NCI-H526 (cell line): ENCODE results near the gene SCGB1C1.
"Not testable (repeated sequence)": the region's sequence is repeated elsewhere in the genome, so short reads cannot be mapped to it uniquely, and the experiment has no call there.

Source experiments
- DNase-seq, 2 experiments: peaks; one replicate each; lab custom pipeline; 2025; lab: John Stamatoyannopoulos, UW

Gene SCGB1C1

GRCh38 chr11:218815-219593 lies 26.1 kb downstream of the SCGB1C1 start:
- no peak for DNase-seq

- DNase-seq, result not testable (repeated sequence)
These were observed 27.9 kb downstream of the SCGB1C1 start for GRCh38 chr11:220641-221215.

- no peak for DNase-seq
These were observed 28.7 kb downstream of the SCGB1C1 start for GRCh38 chr11:221539-221938.

GRCh38 chr11:221998-222789 lies 29.3 kb downstream of the SCGB1C1 start:
- DNase-seq, result no peak

DNA sequence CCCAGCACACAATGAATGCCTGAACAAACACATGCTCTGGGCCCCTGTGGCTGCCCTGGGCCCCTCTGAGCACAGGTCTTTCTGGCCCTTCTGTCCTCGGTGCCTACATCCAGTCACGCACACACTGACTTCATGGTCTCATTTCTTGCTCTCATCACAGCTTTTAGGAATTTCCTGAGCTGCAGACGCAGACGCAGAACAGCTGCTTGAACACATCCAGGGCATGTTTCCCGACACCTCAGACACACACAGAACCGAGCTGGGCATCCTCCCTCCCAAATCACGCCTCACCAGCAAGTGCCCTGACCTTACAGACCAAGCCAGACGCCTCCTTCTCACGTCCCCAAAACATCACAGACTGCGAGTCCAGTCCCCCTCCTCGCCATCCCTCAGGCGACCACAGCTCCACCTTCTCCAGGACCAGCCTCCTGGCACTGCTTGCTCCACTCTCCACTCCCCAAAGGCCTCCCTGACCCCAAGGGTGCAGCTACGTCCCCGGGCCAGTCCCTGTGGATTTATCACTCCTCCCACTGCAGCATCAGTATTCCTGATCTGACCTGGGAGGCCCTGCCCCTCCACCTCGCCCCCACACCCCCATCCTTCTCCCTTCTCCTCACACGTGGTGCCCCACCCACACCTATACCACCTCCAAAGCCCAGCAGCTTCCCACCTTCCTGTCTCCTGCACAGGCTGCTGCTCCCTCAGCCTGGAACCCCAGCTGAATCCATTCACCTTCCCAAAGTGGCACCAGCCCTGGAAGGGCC lies 30.3 kb downstream of the SCGB1C1 start:
- DNase-seq, result no peak

GRCh38 chr11:223884-224283 lies 31.0 kb downstream of the SCGB1C1 start:
- DNase-seq, result no peak

- no peak for DNase-seq
These were observed 31.5 kb downstream of the SCGB1C1 start for GRCh38 chr11:224424-224823.

DNA sequence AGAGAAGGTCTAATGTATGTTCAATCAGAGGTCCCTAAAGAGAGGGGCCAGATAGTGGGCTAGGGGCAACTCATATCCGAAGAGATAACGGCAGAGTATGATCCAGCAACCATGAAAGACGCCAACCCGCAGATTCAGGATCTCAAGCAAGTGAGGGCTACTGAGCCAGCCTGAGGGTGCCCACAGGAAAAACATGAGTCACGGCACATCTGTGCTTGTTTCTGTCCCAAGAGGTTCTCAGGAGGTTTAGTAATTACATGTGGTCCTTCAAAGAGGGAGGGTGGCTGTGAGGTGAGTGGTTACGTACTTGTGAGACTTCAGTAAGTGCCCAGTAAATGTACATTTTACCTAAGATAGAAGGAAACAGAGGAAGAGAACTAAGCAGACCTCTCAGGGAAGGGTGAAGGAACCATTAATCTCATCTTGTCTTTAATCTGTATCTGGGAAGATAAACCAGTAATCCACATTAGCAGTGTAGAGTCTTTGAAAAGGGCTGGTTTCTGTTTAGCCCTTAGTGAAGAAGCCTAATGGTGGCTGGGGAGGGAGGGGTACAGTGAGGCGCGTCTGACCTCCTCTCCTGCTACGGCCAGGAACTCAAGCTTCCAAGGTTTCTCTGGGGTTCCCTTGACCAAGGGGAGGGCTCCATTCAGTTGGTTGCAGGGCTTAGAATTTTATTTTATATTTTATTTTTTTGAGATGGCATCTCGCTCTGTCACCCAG lies 33.0 kb downstream of the SCGB1C1 start:
- DNase-seq, result no peak

GRCh38 chr11:227824-228379 lies 35.0 kb downstream of the SCGB1C1 start:
- no peak for DNase-seq

DNA sequence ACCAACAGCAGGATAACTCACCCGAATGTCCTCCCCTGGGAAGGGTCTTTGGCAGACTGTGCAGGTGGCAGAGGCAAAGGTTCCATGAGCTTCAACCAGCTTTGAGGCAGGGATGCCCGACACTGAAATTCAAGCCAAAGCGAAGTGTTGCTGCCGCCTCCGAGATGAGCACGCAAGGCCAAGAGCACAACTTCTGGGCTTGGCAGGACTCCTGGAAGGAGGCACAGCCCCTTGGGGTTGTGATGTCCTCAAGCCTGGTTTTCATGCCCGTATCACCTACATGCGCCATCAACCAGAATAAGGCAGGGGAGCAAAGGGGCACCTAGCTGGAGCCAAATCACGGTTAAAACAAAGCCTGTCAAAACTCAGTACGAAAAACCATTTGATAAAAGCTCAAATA lies 37.6 kb downstream of the SCGB1C1 start:
- no peak for DNase-seq

DNA sequence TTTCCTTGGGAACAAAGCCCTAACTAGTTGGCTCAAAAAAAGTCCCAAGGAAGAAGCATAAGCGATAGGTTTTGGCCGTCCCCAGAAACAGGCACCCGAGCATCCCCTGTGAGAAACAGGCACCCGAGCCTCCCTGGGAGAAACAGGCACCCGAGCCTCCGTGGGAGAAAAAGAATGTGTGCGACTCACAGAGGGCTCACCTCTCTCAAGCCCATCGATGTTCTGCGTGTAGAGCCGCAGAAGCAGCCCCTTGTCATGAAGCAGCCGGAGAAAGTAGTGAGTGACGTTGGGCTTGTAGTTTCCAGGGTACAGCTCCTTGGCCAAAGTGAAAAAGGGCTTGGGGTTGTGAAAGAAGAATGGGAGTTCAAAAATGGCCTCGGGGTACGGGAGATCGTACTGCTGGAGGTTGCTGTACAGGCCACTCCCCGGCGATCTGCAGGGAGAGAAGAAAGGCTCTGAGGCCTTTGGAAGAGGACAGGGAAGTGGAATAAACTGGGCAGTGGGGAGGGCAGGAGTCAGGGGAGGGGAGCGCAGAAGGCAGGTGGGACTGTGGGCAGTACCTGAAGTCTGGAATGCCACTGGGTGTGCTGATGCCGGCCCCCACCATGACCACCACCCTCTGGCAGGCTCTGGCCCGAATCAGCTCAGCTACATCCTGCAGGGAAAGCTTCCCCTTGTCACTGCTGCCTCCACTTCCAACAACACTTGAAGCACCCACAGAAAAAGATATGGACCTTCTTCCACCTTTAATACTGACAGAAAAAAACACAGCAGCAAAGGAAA lies 40.1 kb downstream of the SCGB1C1 start:
- DNase-seq, result no peak

- no peak for DNase-seq
These were observed 42.3 kb downstream of the SCGB1C1 start for GRCh38 chr11:235180-235579.

GRCh38 chr11:235609-235996 lies 42.7 kb downstream of the SCGB1C1 start:
- peak; percentile 28 to 55 for DNase-seq

- peak; percentile 83 to 91 for DNase-seq
These were observed 43.3 kb downstream of the SCGB1C1 start, which contains the start of gene SIRT3 for GRCh38 chr11:235997-236773. SIRT3 (minus strand) TSS chr11:236342; CDS start chr11:236328, 14 bp downstream.

DNA sequence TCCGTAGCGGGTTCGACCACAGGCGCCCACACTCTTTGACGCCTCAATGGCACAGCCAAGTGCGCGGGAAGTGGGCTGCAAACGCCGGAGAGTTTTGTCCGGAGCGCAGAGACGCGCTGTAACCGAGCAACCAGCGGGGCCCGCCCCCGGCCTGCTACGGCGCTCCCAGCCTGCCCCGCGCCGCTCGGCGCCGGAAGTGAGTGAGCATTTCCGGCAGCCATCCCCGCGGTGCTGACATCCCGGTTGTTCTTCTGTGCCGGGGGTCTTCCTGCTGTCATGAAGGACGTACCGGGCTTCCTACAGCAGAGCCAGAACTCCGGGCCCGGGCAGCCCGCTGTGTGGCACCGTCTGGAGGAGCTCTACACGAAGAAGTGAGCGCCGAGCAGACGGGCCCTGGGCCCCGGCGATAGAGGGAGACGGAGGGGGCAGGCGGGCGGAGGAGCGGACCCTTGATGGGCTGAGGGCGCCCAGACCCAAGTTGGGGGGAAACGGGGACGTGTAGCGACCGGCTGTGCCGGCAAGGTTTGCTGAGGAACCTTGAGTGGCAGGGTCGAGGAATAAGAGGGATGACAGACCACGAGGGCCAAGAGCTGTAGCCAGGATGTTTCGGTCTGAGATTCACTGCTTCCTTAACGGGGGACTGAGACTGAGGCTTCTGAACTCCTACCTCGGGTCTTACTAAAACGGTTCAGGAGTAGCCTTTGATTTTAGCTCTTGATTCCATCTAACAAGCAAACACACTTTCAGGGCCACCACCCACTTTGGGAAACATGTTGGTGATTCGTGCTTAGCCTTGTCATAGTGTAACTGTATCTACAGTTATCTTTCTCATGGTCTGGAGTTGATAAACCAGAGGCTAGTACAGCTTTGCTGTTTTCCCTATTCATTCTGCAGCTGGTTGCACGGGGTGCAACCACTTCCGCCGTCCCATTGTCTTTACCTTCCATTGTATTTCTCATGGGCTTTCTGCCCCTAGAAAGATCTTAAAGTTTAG lies 44.2 kb downstream of the SCGB1C1 start, which contains the start of gene PSMD13:
TSS of gene PSMD13 (plus strand) at position 203 of the 994 bp plus-strand sequence. CDS start at position 277, 74 bp downstream.
- peak; percentile 83 to 94 for DNase-seq

- DNase-seq, result not testable (repeated sequence)
These were observed 45.5 kb downstream of the SCGB1C1 start for GRCh38 chr11:238346-238745.

DNA sequence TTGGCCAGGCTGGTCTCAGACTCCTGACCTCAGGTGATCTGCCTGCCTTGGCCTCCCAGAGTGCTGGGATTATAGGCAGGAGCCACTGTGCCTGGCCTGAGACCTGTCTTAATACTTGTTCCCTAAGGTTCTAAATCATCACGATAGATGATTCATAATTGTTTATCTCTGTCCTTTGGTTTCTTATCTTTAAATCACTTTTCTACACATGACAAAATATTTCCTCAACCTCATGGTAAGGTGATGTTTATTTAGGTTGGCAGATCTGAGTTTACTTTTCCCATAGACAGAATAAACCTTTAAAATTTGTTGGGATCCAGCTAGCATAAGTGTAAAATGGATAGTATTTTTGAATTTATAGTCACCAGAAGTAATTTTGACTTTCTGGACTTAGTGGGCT lies 47.4 kb downstream of the SCGB1C1 start:
- no peak for DNase-seq

DNA sequence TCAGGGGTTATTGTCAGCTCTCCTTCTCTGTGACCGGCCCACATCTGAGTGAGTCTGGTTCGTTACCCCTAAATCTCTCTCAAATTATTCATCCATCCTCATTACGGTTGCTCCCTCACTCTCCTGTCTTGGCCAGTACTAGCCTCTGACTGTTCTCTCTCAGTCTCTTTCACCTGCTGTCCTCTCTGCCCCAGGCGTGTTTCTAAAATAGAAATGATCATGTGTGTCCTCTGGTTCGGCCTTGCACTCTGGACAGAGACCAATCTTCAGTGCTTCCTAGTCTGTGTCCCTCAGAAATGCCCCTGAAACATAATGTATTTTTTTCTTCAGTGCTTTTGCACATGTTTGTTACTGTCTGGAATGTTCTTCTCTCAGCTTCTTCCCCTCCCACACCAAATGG lies 48.8 kb downstream of the SCGB1C1 start:
- no peak for DNase-seq
